Measurements from ENCODE around the gene TSSK3.

Gene TSSK3, protein sequence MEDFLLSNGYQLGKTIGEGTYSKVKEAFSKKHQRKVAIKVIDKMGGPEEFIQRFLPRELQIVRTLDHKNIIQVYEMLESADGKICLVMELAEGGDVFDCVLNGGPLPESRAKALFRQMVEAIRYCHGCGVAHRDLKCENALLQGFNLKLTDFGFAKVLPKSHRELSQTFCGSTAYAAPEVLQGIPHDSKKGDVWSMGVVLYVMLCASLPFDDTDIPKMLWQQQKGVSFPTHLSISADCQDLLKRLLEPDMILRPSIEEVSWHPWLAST

DNA sequence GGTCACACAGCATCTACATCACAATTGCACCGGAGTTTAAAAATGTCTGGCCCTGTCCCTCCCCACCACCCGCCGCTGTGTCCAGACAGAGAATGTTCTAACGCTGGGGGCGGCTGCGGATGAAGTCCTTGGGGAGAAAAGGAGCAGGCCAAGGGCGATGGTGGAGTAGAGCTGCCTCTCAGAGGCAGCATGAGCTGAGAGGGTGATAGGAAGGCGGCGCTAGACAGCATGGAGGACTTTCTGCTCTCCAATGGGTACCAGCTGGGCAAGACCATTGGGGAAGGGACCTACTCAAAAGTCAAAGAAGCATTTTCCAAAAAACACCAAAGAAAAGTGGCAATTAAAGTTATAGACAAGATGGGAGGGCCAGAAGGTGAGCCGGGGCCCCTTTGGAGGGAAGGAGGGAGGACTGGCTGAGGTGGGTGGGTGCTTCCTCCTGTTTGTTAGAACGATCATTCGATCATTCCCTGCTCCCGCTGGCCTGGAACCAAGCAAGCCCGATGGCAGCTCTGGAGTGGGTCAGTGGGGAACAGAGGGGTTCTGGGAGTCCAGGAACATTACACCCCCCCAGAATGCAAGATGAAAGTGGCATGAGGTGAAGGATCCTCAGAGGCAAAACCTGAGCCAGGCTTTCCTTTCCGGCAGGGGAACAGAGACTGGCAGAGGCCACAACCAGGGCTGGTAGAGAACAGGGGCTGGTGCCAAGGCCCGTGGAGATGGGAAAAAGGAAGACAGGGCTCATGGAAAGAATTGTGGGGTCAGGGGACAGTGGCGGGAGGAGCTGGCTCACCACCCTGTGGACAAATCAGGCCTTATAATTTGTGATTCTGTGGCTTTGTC is at the start of gene TSSK3, which contains the start of gene FAM229A:
Gene TSSK3 (plus strand): TSS at position 66 of the 840 bp plus-strand sequence. CDS start 163 bp downstream, at position 229.
Gene FAM229A (minus strand): TSS at position 12 of the 840 bp plus-strand sequence. CDS start 394 bp downstream, outside the sequence.
- no peak for DNase-seq

DNA sequence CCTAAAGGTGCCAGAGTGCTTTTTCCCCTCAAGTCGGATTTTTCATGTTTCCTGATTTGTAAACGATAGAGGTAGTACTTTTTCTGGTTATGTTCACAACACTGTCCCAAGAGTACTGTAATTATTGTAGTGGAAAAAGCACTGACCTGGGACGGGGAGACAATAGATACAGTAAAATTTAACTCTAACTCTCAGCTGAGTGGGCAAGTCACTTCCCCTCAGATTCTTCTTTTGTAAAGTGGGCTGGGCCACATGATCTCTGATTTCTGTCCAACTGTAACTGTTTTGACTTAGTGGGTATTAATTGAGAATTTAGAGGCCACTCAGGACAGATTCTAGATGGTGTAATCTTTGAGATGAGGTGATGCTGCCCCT is 45.4 kb upstream of the TSSK3 start:
- no peak for DNase-seq

DNA sequence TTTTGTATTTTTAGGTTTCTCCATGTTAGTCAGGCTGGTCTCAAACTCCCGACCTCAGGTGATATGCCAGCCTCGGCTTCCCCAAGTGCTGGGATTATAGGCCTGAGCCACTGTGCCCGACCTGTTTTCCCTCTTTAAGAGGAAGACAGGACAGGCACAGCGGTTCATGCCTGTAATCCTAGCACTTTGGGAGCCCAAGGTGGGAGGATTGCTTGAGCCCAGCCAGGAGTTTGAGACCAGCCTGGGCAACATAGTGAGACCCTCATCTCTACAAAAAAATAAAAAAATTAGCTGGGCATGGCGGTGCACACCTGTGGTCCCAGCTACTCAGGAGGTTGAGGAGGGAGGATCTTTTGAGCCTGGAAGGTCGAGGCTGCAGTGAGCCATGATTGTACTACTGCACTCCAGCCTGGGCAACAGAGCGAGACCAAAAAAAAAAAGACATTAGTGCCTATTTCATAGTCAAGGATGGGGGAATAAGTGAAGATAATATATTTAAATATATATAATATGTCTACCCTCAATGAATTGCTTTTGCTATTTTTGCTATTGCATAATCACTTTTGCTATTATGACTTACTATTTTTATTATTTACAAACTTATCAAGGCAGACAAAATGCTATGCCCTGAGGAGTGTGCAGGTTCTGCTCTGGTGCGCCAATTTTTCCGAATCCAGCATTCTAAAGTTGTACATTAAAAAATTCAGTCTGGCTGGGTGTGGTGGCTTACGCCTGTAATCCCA is 44.0 kb upstream of the TSSK3 start:
- no peak for DNase-seq

DNA sequence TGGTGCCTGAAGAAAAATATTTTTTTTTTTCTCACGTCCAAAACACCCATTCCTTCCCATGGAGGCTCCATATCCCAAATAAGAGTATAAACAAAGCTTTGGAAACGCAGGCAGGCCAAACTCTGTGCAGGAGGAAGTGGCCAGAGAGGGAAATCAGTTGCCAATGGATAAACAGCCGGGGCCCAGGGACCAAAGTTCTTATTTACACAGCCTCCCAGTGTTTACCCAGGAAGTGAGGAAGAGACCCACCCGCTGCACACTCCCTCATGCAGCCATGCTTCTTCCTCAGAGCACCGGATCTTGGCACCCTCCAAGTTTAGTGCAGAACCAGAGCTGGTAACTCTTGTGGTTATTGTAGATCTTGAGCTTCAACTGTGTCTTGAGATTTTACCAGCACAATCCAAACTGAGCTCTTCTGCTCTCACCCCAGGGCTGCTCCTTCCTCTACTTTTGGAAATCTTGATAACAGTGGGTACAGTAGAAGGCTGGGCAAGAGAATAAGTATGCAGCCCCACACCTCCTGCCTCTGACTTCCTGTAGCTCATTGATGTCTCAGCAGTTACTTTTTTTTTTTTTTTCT is 40.5 kb upstream of the TSSK3 start:
- no peak for DNase-seq

DNA sequence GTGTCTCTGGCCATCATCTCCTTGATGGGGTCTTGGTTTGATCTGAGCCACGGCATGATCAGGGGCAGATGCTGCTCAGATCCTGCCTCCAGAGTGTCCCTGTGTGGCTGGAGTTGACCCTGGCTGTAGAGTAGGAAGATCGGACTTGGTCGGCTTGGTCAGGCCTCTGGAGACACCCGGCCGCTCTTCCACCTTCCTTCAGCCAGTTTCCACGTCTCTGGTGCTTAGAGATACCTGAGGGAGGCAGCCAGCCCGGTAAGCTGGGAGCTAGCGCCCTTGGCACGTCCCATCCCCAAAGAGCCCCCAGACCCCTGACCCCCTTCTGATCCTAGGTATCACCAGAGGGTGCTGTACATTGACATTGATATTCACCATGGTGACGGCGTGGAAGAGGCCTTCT is 35.1 kb upstream of the TSSK3 start:
- no peak for DNase-seq

DNA sequence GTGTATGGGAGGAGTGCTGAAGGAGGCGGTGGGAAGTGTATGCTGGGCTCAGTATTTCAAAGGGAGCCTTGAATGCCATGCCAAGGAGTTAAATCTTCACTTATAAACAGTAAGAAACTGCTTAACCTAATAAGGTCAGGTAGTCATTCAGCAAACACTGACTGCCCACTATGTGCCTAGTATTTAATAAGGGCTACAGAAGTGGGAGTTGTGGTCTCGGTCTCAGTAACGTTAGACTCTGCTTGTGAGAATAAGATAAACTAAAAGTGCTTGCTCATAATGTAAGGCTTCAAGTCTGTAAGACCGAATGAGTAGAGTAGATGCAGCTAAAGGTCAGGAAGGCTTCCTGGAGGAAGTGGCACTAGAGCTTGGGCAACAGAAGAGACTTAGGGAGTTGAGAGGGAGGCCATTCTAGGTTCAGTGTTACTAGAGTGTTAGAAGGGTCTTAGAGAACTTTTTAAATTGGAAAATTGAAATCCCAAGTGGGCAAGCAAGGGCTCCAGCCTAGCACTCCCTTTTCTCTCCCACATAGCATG is 32.3 kb upstream of the TSSK3 start:
- DNase-seq, result no peak

DNA sequence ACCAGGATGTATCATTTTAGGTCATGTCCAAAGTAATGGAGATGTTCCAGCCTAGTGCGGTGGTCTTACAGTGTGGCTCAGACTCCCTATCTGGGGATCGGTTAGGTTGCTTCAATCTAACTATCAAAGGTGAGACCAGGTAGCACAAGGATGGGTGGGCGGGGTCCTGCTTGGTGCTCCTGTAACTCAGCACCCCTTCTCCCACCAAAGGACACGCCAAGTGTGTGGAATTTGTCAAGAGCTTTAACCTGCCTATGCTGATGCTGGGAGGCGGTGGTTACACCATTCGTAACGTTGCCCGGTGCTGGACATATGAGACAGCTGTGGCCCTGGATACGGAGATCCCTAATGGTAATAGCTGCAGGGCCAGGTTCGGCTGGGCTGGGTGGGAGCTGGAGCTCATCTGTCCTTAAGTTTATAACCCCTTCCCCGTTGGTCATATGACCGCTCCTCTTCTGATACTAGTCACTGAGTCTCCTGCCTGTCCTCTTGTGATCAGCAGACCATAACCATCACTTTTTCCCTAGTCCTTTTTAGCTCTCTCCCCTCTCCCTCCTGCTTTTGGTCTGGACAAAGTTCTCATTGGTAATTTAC is 31.7 kb upstream of the TSSK3 start:
- no peak for DNase-seq

DNA sequence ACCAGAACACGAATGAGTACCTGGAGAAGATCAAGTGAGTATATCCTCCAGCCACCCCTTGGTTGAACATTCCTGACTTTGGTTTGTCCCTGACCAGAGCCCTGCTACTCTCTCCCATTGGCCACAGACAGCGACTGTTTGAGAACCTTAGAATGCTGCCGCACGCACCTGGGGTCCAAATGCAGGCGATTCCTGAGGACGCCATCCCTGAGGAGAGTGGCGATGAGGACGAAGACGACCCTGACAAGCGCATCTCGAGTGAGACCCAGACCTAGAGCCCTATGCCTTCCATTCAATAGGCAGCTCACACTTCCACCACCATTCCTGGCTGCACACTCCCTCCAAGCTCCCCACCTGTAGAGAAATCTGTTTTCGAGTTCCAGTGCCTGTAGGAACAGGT is 30.8 kb upstream of the TSSK3 start:
- no peak for DNase-seq

DNA sequence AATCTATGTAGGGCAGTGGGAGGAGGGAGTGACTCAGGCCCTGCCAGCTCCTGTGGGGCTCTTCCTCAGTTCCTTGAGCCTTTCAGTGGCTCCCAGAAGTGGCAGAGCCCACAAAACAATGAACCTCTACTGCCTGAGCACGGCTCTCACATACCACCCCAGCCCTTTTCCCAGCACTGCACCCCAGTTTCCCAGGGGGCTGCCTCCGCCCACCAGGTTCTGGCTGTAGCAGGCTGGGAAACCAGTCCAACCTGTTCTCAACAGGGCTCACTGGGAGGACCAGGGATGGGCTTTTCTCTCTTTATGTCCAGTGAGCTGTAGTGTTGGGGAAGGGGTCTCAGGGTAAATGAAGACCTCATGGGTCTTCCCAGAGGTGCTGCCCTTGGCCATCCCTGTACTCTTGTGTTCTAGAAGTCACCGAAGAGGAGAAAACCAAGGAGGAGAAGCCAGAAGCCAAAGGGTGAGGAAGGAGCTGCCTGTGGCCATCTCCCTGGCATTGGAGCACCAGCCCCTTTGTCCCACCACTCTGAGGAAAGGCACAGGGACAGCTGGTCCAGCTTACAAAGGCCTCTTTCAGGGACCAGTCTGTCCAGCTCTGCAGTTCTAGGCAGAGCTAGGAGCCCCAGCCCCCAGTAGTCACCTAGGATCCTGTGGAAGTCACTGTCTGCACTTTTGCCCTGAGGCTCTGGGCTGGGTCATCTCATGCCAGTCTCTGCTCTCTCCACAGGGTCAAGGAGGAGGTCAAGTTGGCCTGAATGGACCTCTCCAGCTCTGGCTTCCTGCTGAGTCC is 29.9 kb upstream of the TSSK3 start:
- DNase-seq, result no peak

DNA sequence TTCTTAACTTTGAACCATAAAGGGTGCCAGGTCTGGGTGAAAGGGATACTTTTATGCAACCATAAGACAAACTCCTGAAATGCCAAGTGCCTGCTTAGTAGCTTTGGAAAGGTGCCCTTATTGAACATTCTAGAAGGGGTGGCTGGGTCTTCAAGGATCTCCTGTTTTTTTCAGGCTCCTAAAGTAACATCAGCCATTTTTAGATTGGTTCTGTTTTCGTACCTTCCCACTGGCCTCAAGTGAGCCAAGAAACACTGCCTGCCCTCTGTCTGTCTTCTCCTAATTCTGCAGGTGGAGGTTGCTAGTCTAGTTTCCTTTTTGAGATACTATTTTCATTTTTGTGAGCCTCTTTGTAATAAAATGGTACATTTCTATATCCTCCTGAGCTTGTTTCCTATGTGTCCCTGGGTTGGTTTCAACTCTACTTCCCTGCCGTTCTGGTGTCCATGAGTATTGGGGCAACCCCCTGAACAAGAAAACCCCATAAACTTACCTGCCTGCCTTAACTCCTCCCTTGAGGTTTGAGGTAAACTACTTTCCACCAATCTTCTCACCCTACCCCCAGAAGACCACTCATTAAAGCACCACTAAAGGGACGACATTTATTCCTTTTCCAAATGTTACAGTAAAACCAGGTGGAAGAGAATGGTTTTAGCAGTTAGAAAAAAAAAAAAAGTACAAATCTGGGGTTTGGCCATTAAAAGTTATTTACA is 28.9 kb upstream of the TSSK3 start:
- no peak for DNase-seq

DNA sequence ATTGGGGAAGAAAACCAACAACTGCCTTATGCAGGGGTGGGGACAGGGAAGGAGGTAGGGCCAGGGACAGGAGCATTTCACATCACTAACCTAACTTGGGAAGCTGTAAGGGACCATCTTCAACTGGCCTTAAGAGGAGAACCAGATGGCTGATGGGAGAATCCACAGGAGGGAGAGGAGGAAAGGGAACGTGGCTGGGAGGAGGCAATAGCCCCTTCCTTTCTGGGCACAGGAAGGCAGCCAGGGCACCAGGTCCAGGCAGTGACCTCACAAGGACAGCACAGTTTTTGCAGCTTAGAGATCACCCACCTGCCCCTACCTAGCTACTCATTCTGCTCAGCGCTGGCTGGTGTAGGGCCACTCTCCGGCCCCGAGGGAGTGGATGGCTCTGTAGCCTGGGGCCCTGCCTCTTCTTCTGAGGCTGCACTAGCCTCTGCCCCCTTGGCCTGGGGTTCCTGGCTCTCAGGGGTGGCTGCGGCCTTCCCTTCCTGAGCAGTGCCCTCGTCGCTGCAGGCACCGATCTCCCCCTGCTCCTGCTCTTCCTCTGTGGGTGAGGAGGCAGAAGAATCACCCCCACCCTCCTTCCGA is 28.0 kb upstream of the TSSK3 start:
- DNase-seq, result no peak

DNA sequence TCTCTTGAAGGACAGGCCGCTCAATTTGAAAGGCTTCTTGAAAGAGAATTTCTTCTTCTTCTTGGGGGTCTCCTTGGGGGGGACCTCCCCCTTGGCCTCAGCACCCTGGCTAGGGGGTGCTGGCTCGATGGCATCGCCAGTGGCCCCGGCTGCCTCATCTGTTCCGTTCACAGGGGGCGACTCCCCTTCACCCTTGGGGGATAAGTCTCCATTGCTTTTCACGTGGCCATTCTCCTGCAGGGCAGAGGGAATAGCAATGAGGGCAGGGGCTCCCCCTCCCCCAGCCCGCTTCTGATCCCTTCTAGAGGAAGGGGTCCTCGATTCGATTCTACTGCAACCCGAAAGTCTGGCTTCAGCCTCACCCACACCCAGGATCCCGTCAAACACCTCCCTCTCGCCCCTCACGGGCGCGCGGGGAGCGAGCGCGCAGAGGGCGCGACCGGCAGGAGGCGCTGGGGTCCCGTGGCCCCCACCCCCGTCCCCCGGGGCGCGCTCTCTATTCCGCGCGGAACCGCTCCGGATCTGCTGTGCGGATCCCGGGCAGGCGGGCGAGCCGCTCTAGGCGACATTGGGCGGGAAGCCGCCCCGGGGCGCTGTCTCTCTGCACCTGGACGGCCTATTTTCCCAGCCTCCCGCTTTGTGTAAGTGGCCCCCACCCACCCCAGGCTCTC is 27.3 kb upstream of the TSSK3 start:
- DNase-seq, result peak; percentile 68

DNA sequence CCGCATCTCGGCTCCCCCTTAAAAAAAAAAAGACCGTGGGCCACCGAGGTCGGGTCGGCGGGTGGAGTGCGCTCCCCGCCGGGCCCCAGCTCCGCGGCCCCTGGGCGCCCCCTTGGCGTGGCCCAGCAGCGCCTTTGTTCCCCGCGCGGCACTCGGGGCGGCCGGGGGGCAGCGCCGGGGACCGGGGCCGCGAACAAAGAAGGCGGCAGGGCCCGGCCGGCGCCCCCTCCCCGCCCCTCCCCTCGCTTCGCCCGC is 26.9 kb upstream of the TSSK3 start:
- DNase-seq, result no peak

DNA sequence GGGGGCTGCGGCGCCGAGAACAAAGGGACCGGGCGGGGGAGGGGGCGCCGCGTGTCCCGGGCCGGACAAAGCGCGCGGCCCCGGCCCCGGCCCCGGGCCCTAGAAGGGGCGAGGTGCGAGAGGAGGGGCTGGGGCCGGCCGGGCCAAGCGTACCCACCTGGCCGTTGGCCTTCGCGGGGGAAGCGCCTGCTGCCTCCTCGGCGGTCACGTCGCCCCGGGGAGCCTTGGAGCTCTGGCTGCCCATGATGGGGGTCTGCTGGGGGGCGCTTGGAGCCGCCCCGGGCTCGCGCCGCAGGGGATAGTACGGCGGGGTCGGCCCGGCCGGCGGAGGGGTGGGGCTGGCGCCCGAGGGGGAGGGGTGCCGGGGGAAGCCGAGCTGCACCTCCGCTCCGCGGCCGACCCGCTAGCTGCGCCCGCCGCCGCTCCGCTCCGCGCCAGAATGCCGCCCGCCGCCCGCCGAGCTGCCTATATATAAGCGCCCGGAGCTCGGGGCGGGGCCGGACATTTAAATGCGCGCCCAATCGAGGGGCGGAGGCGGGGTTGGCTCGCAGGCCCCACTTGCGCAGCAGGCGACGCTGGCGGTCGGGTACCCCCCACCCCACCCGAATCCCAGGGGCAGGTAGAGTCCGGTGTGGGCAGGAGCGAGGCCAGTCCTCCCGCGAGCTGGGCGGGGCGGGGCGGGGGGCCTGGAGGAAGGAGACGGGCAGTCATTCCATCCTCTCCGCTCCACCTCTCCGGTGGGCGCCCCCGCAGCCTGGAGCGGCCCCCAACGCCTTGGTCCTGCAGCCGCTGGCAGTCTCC is 26.3 kb upstream of the TSSK3 start, which contains the start of gene MARCKSL1:
Gene MARCKSL1 (minus strand): TSS at position 444 of the 801 bp plus-strand sequence. CDS start 200 bp downstream, at position 244.
- DNase-seq, result peak; percentile 86

DNA sequence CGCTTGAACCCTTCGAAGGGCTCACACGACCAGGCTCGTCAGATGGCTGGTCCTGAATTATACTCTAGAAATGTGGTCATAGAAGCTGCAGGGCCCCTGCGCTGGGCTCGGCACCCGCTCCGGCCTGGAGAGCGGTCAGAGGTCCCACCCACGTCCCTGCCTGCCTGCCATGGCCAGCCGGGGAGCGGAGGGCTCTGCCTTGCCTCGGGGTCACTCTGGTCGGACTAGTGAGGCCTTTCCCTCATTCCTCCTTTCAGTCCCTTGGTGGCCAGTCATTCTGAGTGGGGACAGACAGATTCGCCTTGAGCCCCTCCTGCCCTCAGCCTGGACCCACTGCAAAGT is 25.8 kb upstream of the TSSK3 start:
- DNase-seq, result no peak

DNA sequence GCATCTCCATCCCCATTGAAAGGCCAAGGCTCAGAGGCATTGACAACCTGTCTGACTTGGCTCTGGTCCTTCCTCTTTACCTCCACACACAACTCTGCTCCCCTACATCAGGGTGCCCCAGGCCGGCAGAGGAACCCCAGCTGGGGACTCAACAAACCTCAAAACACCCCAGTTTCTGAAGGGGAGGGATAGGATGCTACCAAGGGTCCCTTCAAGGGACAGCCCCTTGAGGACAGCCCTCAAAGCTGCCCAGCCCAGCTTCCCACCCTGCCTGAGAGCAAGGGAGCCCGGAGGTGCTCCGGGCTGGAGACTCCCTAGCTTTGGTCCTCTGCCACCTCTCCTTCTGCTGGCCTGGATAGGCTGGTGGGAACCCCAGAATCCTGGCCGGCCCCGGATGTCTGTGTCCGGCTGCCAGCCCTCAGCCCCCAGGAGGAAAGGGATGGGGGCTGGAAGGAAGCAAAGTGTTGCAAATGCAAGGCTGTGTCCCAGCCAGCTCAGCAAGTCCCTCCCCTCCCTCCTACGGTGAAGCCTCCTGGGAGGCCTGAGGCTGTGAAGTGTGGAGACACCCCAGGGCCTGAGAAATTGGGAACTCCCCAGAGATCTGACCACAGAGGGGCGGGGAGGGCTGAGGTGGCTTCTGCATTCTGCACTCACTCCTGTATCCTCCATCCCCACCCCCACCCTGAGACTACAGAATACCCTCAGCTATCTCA is 25.2 kb upstream of the TSSK3 start:
- DNase-seq, result peak; percentile 55

DNA sequence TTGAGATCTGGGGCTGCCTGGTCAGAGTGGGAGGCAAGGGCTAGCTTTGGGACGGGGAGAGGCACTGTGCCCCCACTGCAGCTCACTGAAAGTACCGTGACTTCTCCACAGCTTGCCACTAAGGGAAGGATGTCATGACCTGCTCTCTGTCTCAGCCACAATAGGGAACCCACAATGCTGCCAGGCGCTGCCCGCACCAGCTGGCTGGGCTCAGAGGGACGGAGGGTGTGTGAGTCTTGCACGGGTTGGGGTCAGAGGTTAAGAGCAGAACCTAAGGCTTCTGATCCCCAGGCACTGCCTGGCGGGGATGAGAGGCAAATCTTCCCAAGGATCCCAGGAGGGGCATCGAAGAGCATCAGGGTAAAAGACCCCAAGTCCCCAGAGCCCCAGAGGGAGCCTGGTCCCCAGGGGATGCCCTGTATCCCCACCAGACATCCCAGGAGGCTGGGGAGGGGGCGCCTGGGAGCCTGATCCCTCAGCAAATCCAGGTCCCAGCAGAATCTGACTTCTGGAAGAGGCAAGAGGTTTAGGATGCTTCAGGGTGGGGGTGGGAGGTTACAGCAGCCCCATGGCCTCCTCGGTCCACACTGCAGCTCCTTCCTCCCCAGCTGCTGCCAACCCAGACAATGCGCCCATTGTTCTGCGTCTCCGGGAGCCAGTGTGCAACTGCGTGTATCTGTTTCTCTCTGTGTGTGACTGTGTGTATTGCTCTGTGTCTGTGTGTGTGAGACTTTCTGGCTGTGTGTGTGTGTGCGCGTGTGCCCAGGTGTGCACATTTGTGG is 24.3 kb upstream of the TSSK3 start:
- no peak for DNase-seq

DNA sequence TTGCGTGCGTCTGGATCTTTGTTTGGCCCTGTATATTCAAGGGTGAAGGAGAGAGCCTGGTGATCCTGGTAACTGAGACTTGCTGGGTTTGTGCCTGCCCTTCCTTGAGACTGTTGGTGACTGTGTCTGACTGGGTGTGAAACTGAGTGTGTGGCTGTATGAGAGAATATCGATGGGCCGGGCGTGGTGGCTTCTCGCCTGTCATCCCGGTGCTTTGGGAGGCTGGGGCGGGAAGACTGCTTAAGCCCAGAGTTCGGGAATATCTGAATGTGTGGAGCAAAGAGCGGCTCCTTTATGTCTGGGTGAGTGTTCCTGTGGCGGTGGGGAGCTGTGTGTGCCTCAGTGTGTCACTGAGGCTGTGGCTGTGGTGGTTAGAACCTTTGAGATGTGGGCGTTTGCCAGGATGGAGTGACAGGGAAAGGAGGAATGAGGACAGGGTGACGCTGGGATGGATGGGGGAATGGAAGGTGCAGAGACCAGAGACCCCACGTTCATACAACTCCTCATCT is 23.6 kb upstream of the TSSK3 start:
- DNase-seq, result no peak

Measured in stimulated activated CD4-positive, alpha-beta T cell treated with anti-CD3 and anti-CD28 coated beads, Interleukin-4, amount 100 ng/mL, for 1 hour (primary cell).